ENCODE results near the gene SERPINH1.

Gene SERPINH1

DNA sequence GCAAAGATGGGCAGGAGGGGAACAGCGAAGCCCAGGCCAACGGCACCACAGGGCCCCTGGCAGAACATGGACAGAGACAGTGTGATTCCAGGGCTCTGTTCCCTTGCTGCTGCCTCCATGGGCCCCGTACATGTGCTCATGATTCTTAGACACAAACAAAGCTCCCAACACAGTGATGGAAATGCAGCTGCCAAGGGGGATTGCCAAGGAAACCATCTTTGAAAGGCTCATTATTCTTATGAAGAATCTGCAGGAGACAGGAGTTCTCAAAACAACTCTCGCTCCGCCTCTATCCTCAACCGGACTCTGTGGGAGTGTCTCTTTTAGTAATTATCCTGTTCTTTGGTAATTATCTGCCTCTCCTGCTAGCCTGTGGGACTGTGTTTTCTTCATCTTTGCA is 32.2 kb downstream of the SERPINH1 start:
- Histone ChIP-seq H3K4me3 (ENCODE audit: low read length) (no peak overlapping the region), H3K36me3 (ENCODE audit: control insufficient read depth, insufficient read depth, low read length) (no peaks in the 10 kb centered on the region), H3K27me3 (ENCODE audit: insufficient read depth, low read length, poor library complexity) (no peaks in the 10 kb centered on the region), H4K8ac (ENCODE audit: low read depth, low read length) (no peak overlapping the region), H3K79me2 (ENCODE audit: control insufficient read depth, insufficient read depth, low read length) (no peaks in the 10 kb centered on the region), H2BK5ac (ENCODE audit: low read length) (no peak overlapping the region), H3K56ac (ENCODE audit: low read length) (no peak overlapping the region), H3K4me2 (ENCODE audit: low read length) (no peak overlapping the region), H3K4ac (ENCODE audit: low read depth, low read length) (no peak overlapping the region), H3K23ac (ENCODE audit: low read length) (no peak overlapping the region), H3K18ac (ENCODE audit: low read length) (no peak overlapping the region), H2AK5ac (ENCODE audit: low read length) (no peak overlapping the region), H3K79me1 (ENCODE audit: low read length) (no peaks in the 10 kb centered on the region), H2BK15ac (replicated peaks; ENCODE audit: low read depth) (no peak overlapping the region), H3K27ac (ENCODE audit: low read depth, low read length) (no peak overlapping the region), H3K4me1 (ENCODE audit: control insufficient read depth, low read depth, low read length) (peaks cover 6% of the 10 kb centered on the region), H3K9ac (ENCODE audit: low read length) (no peak overlapping the region), H2BK120ac (ENCODE audit: low read depth, low read length) (no peak overlapping the region), H4K5ac (ENCODE audit: low read length) (no peak overlapping the region)
- no CpG with 5 or more reads among the region's 6 CpGs for whole genome bisulfite sequencing (ENCODE audit: extremely low coverage, insufficient coverage, low lambda C conversion rate)
- DNase-seq: no peak

DNA sequence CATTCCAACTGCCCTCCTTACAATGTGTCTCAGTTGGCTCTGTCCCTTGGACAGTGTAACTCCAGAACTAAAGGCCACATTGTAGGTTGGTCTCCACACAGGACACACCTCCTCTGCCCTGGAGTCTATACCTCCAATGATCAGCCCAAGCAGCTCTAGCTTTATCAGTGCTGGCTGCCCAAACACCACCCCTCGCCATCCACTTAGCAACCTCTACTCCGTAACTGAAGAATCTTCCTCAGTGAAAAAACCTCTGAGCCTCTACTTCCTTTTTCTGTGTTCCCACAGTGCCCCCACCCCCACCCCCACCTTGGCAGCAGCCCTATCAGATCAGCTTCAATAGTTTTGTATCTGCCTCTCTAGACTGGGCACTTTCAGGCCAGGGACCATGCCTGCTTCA is 33.4 kb downstream of the SERPINH1 start:
- WGBS (ENCODE audit: extremely low coverage, insufficient coverage, low lambda C conversion rate): no CpG with 5 or more reads among the region's 2 CpGs
- H2BK120ac ChIP-seq (ENCODE audit: low read depth, low read length): no peak overlapping the region

DNA sequence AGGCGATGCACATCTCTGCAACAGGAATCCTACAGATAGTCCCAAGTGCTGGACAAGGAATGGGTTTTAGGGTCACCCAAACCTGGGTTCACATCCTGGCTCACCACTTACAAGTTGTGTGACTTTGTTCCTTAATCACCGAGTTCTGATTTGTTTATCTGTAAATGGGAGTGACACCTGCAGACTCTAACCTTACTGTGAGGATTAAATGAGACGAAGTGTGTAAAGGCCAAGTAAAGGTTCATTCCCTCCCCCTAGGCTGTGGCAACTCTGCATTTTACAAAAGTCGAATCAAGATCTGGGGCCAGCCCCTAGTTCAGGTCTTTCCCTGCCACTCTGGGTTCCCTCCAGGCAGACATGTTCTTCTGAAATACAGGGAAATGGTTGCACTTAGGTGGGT is 34.9 kb downstream of the SERPINH1 start:
- Histone ChIP-seq H2BK5ac (ENCODE audit: low read length) (no peak overlapping the region), H3K4me3 (ENCODE audit: low read length) (no peak overlapping the region), H3K9ac (ENCODE audit: low read length) (no peak overlapping the region), H2BK15ac (replicated peaks; ENCODE audit: low read depth) (no peak overlapping the region), H3K79me1 (ENCODE audit: low read length) (no peaks in the 10 kb centered on the region), H4K8ac (ENCODE audit: low read depth, low read length) (no peak overlapping the region), H3K4me2 (ENCODE audit: low read length) (no peak overlapping the region), H3K27ac (ENCODE audit: low read depth, low read length) (no peak overlapping the region), H3K36me3 (ENCODE audit: control insufficient read depth, insufficient read depth, low read length) (no peaks in the 10 kb centered on the region), H2BK120ac (ENCODE audit: low read depth, low read length) (no peak overlapping the region), H2AK5ac (ENCODE audit: low read length) (no peak overlapping the region), H3K56ac (ENCODE audit: low read length) (peak overlapping the region; percentile 20), H3K4me1 (ENCODE audit: control insufficient read depth, low read depth, low read length) (peaks cover 6% of the 10 kb centered on the region), H3K4ac (ENCODE audit: low read depth, low read length) (no peak overlapping the region), H3K79me2 (ENCODE audit: control insufficient read depth, insufficient read depth, low read length) (no peaks in the 10 kb centered on the region), H3K18ac (ENCODE audit: low read length) (no peak overlapping the region), H3K27me3 (ENCODE audit: insufficient read depth, low read length, poor library complexity) (no peaks in the 10 kb centered on the region), H4K5ac (ENCODE audit: low read length) (no peak overlapping the region), H3K23ac (ENCODE audit: low read length) (no peak overlapping the region)
- WGBS (ENCODE audit: extremely low coverage, insufficient coverage, low lambda C conversion rate): no CpG with 5 or more reads among the region's 4 CpGs
- no peak for DNase-seq

More for the DNA sequence above, 33.4 kb downstream of the SERPINH1 start:
- H3K23ac ChIP-seq (ENCODE audit: low read length): no peak overlapping the region
- DNase-seq: no peak
- no peaks in the 10 kb centered on the region for H3K36me3 ChIP-seq (ENCODE audit: control insufficient read depth, insufficient read depth, low read length)
- H3K4me1 ChIP-seq (ENCODE audit: control insufficient read depth, low read depth, low read length): peaks cover 6% of the 10 kb centered on the region
- H3K56ac ChIP-seq (ENCODE audit: low read length): no peak overlapping the region
- H3K27me3 ChIP-seq (ENCODE audit: insufficient read depth, low read length, poor library complexity): no peaks in the 10 kb centered on the region
- no peak overlapping the region for H4K8ac ChIP-seq (ENCODE audit: low read depth, low read length)
- H3K18ac ChIP-seq (ENCODE audit: low read length): no peak overlapping the region
- H3K27ac ChIP-seq (ENCODE audit: low read depth, low read length): no peak overlapping the region
- H4K5ac ChIP-seq (ENCODE audit: low read length): no peak overlapping the region
- H3K4me2 ChIP-seq (ENCODE audit: low read length): no peak overlapping the region
- H3K79me2 ChIP-seq (ENCODE audit: control insufficient read depth, insufficient read depth, low read length): no peaks in the 10 kb centered on the region
- no peak overlapping the region for H2BK15ac ChIP-seq (replicated peaks; ENCODE audit: low read depth)
- no peak overlapping the region for H3K9ac ChIP-seq (ENCODE audit: low read length)
- no peaks in the 10 kb centered on the region for H3K79me1 ChIP-seq (ENCODE audit: low read length)
- H3K4me3 ChIP-seq (ENCODE audit: low read length): no peak overlapping the region
- no peak overlapping the region for H2AK5ac ChIP-seq (ENCODE audit: low read length)
- no peak overlapping the region for H3K4ac ChIP-seq (ENCODE audit: low read depth, low read length)
- H2BK5ac ChIP-seq (ENCODE audit: low read length): no peak overlapping the region

DNA sequence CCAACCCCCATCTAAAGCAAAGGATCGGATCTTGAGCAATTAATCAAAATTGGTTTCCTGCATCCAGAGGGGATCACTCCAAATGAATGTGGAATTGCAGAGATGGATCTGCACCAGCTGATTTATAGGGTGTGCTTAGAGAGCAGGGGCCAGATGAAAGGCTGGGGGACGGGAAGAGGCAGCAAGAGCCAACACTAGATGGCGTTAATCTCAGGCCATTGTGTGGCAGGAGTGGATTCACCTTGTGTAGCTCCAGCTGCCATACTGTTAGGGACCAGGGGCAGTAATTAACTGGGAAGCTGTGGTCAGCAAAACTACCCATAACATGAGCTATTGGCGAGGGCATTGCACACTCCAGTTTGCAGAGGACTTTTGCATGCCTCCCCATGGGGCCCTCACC is 35.6 kb downstream of the SERPINH1 start:
- Histone ChIP-seq H3K27ac (ENCODE audit: low read depth, low read length) (no peak overlapping the region), H3K9ac (ENCODE audit: low read length) (no peak overlapping the region), H3K18ac (ENCODE audit: low read length) (no peak overlapping the region), H3K4me1 (ENCODE audit: control insufficient read depth, low read depth, low read length) (peaks cover 6% of the 10 kb centered on the region), H3K4me2 (ENCODE audit: low read length) (no peak overlapping the region), H2BK120ac (ENCODE audit: low read depth, low read length) (no peak overlapping the region), H2AK5ac (ENCODE audit: low read length) (no peak overlapping the region), H2BK15ac (replicated peaks; ENCODE audit: low read depth) (no peak overlapping the region), H3K23ac (ENCODE audit: low read length) (no peak overlapping the region), H3K56ac (ENCODE audit: low read length) (no peak overlapping the region), H3K36me3 (ENCODE audit: control insufficient read depth, insufficient read depth, low read length) (no peaks in the 10 kb centered on the region), H4K8ac (ENCODE audit: low read depth, low read length) (no peak overlapping the region), H3K79me1 (ENCODE audit: low read length) (no peaks in the 10 kb centered on the region), H3K79me2 (ENCODE audit: control insufficient read depth, insufficient read depth, low read length) (no peaks in the 10 kb centered on the region), H4K5ac (ENCODE audit: low read length) (no peak overlapping the region), H3K27me3 (ENCODE audit: insufficient read depth, low read length, poor library complexity) (no peaks in the 10 kb centered on the region), H3K4ac (ENCODE audit: low read depth, low read length) (no peak overlapping the region), H2BK5ac (ENCODE audit: low read length) (no peak overlapping the region), H3K4me3 (ENCODE audit: low read length) (no peak overlapping the region)
- WGBS (ENCODE audit: extremely low coverage, insufficient coverage, low lambda C conversion rate): no CpG with 5 or more reads among the region's 4 CpGs
- DNase-seq: peak; percentile 76

DNA sequence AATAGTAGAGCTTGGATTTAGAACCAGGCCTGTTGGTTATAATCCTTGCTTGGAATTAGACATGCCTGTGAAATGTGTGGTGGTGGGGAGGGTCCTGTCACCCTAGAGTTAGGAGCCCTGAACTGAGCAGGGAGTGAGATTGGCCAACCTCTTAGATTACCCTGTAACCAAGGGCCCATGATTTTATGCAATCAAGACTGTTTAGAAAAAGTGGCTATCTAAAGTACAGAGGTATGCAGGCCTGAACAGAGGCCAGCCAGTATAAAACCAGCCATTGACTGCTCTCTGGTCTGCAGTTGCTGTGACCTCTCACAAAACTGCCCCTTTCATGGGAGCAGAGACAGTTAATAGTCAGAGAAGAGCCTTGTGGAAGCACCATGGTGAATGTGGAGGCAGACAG is 36.2 kb downstream of the SERPINH1 start:
- Histone ChIP-seq H3K27ac (ENCODE audit: low read depth, low read length) (no peak overlapping the region), H2BK5ac (ENCODE audit: low read length) (no peak overlapping the region), H3K79me1 (ENCODE audit: low read length) (no peaks in the 10 kb centered on the region), H3K56ac (ENCODE audit: low read length) (no peak overlapping the region), H3K4me1 (ENCODE audit: control insufficient read depth, low read depth, low read length) (peaks cover 6% of the 10 kb centered on the region), H2AK5ac (ENCODE audit: low read length) (no peak overlapping the region), H3K4ac (ENCODE audit: low read depth, low read length) (no peak overlapping the region), H3K4me3 (ENCODE audit: low read length) (no peak overlapping the region), H3K27me3 (ENCODE audit: insufficient read depth, low read length, poor library complexity) (no peaks in the 10 kb centered on the region), H4K8ac (ENCODE audit: low read depth, low read length) (no peak overlapping the region), H4K5ac (ENCODE audit: low read length) (no peak overlapping the region), H2BK15ac (replicated peaks; ENCODE audit: low read depth) (no peak overlapping the region), H3K36me3 (ENCODE audit: control insufficient read depth, insufficient read depth, low read length) (no peaks in the 10 kb centered on the region), H2BK120ac (ENCODE audit: low read depth, low read length) (no peak overlapping the region), H3K23ac (ENCODE audit: low read length) (no peak overlapping the region), H3K9ac (ENCODE audit: low read length) (no peak overlapping the region), H3K4me2 (ENCODE audit: low read length) (no peak overlapping the region), H3K79me2 (ENCODE audit: control insufficient read depth, insufficient read depth, low read length) (no peaks in the 10 kb centered on the region), H3K18ac (ENCODE audit: low read length) (no peak overlapping the region)
- no peak for DNase-seq

DNA sequence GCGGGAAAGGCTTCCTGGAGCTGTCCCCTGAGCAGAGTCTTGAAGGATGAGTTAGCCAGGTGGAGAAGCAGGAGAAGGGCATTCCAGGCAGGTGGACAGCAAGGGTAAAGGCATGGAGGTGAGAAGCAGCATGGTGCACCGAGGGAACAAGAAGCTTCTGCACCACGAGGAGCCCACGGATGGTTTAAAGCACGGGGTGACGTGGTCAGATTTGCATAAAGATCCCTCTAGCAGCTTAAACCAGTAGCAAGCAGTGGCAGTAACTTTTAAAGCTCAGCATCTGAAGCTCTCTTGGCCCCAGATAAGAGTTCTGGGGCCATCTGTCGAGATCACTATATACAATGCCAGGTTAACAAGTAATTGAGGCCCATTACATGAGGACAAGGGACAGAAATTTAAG is 36.8 kb downstream of the SERPINH1 start:
- Histone ChIP-seq H3K4me2 (ENCODE audit: low read length) (no peak overlapping the region), H3K9ac (ENCODE audit: low read length) (no peak overlapping the region), H3K4me3 (ENCODE audit: low read length) (no peak overlapping the region), H2BK120ac (ENCODE audit: low read depth, low read length) (no peak overlapping the region), H2AK5ac (ENCODE audit: low read length) (no peak overlapping the region), H3K4me1 (ENCODE audit: control insufficient read depth, low read depth, low read length) (peaks cover 6% of the 10 kb centered on the region), H3K36me3 (ENCODE audit: control insufficient read depth, insufficient read depth, low read length) (no peaks in the 10 kb centered on the region), H2BK15ac (replicated peaks; ENCODE audit: low read depth) (no peak overlapping the region), H4K8ac (ENCODE audit: low read depth, low read length) (no peak overlapping the region), H3K27me3 (ENCODE audit: insufficient read depth, low read length, poor library complexity) (no peaks in the 10 kb centered on the region), H3K23ac (ENCODE audit: low read length) (no peak overlapping the region), H3K79me1 (ENCODE audit: low read length) (no peaks in the 10 kb centered on the region), H3K79me2 (ENCODE audit: control insufficient read depth, insufficient read depth, low read length) (no peaks in the 10 kb centered on the region), H3K56ac (ENCODE audit: low read length) (no peak overlapping the region), H4K5ac (ENCODE audit: low read length) (no peak overlapping the region), H3K18ac (ENCODE audit: low read length) (no peak overlapping the region), H2BK5ac (ENCODE audit: low read length) (no peak overlapping the region), H3K27ac (ENCODE audit: low read depth, low read length) (no peak overlapping the region), H3K4ac (ENCODE audit: low read depth, low read length) (no peak overlapping the region)
- WGBS (ENCODE audit: extremely low coverage, insufficient coverage, low lambda C conversion rate): no CpG with 5 or more reads among the region's 7 CpGs
- DNase-seq: no peak
